Transverse colon (tissue), 4 donors: ENCODE data around the gene TMEM163.

Experiments
- EP300 ChIP-seq: sonication (generic); formaldehyde crosslinking; IDR thresholded peaks from one replicate; pipeline ENCODE4 v1.6.1; 2017; ENCODE audit warnings: antibody characterized with exemption, low read depth
- POLR2A ChIP-seq: fragments of 450-650 bp; IDR thresholded peaks from one replicate; pipeline ENCODE4 v1.6.1; 2016; ENCODE audit warnings: antibody characterized with exemption, mild to moderate bottlenecking, moderate library complexity
- POLR2AphosphoS5 ChIP-seq, 3 donors: sonication (generic); formaldehyde crosslinking; IDR thresholded peaks; one replicate each; pipeline ENCODE4 v1.6.1; 2016; ENCODE audit warnings: antibody characterized with exemption in 3 of 3
- TF ChIP-seq, protein P1 (sequence below), 5 experiments: fragments of 200-600 bp in 3 of 5; fragments of 450-650 bp in 2 of 5; sonication (generic) in 3 of 5; IDR thresholded peaks; 1 replicate in 2 of 5; 2 replicates in 3 of 5; pipeline ENCODE4 v1.5.1; 2016 to 2017; ENCODE audit warnings: antibody characterized with exemption in 5 of 5, inconsistent platforms in 3 of 5, mild to moderate bottlenecking in 2 of 5, moderate library complexity in 1 of 5

GRCh38 chr2:134671513-134671912 is 47.3 kb downstream of the TMEM163 start:
- TF ChIP-seq POLR2A (no peak), EP300 (no peak), POLR2AphosphoS5 (IDR thresholded peaks at IDR 0.05) (no peak)
- TF ChIP-seq, protein P1, sequence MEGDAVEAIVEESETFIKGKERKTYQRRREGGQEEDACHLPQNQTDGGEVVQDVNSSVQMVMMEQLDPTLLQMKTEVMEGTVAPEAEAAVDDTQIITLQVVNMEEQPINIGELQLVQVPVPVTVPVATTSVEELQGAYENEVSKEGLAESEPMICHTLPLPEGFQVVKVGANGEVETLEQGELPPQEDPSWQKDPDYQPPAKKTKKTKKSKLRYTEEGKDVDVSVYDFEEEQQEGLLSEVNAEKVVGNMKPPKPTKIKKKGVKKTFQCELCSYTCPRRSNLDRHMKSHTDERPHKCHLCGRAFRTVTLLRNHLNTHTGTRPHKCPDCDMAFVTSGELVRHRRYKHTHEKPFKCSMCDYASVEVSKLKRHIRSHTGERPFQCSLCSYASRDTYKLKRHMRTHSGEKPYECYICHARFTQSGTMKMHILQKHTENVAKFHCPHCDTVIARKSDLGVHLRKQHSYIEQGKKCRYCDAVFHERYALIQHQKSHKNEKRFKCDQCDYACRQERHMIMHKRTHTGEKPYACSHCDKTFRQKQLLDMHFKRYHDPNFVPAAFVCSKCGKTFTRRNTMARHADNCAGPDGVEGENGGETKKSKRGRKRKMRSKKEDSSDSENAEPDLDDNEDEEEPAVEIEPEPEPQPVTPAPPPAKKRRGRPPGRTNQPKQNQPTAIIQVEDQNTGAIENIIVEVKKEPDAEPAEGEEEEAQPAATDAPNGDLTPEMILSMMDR (IDR thresholded peaks at IDR 0.05) = no peak
